ENCODE measurements around the gene PPP1R26. TPM values are rescaled to one million over a fixed set of nuclear protein-coding genes. Genes with fewer than 3 reads are reported as not detected.

The PPP1R26 gene
- total and polyA plus RNA-seq, 3 experiments from 2014 or later = 0.47 to 0.84 (median 0.59) TPM

DNA sequence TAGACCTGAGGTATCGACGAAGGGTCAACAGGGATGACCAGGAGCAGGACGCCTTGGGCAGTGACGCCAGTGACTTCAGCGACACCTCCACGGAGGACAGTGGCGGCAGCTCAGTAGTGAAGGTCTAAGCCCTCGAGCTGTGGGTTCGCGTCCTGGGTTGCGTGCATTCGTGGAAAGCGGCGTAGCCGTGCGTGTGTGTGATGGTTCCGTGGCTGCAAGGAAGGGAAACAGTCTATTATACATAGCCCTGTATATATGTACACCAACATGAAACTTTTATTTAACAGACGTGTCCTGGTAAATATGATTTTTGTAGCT is 8.4 kb downstream of the PPP1R26 start:
- no peaks in the 10 kb centered on the region for H3K4me1 Mint-ChIP-seq
- H3K27ac Mint-ChIP-seq = no peak overlapping the region
- CTCF ChIA-PET = no interaction called here
- no peak overlapping the region for H3K27ac ChIP-seq (ENCODE audit: low read depth, low read length)
- no peaks in the 10 kb centered on the region for H3K36me3 ChIP-seq (ENCODE audit: insufficient read depth, low read length)
- no peaks in the 10 kb centered on the region for H3K27me3 ChIP-seq (ENCODE audit: insufficient read depth, low read length, poor library complexity, severe bottlenecking)
- DNase-seq = no peak
- POLR2A ChIA-PET = no interaction called here
- H3K36me3 Mint-ChIP-seq = no peaks in the 10 kb centered on the region
- H3K27me3 Mint-ChIP-seq = peaks cover 4 to 24% of the 10 kb centered on the region in 2 donors
- peaks cover 0 to 2% (median 0%) of the 10 kb centered on the region in 5 donors for H3K9me3 Mint-ChIP-seq
- H3K9me3 ChIP-seq (ENCODE audit: low read length) = no peaks in the 10 kb centered on the region
- no peak overlapping the region for H3K4me3 ChIP-seq (ENCODE audit: low read length)
- no peaks in the 10 kb centered on the region for H3K4me1 ChIP-seq (ENCODE audit: insufficient read depth, low read length)
- H3K4me3 Mint-ChIP-seq = no peak overlapping the region

DNA sequence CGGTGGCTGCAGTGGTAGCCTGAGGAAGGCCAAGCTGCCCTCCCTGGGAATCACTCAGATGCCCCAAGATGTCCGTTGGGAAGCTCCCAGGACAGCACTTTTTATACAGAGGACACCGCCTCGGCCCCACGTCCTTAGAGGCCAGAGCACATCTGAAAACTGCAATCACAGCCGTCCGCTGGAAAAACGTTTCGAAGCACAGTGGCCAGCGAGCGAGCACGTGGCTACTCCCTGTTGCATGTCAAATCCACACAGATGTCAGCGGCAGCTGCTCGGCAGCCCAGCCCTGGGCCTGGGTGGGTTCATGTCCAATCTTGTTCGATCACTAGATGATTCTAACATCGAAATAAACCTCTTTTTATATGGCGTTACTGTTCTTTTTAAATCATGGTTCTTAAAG is 8.9 kb downstream of the PPP1R26 start:
- ChIA-PET POLR2A (no interaction called here), CTCF (no interaction called here)
- H3K27ac ChIP-seq (ENCODE audit: low read depth, low read length) = no peak overlapping the region
- DNase-seq = peak in 1 of 5 donors; percentile 4
- Mint-ChIP-seq H3K4me3 (no peak overlapping the region), H3K9me3 (peaks cover 0 to 2% (median 0%) of the 10 kb centered on the region in 5 donors), H3K4me1 (no peaks in the 10 kb centered on the region), H3K27ac (no peak overlapping the region), H3K27me3 (peaks cover 4 to 24% of the 10 kb centered on the region in 2 donors), H3K36me3 (no peaks in the 10 kb centered on the region)
- H3K36me3 ChIP-seq (ENCODE audit: insufficient read depth, low read length) = no peaks in the 10 kb centered on the region
- no peak overlapping the region for H3K4me3 ChIP-seq (ENCODE audit: low read length)
- no peaks in the 10 kb centered on the region for H3K27me3 ChIP-seq (ENCODE audit: insufficient read depth, low read length, poor library complexity, severe bottlenecking)
- no peaks in the 10 kb centered on the region for H3K4me1 ChIP-seq (ENCODE audit: insufficient read depth, low read length)
- H3K9me3 ChIP-seq (ENCODE audit: low read length) = no peaks in the 10 kb centered on the region

DNA sequence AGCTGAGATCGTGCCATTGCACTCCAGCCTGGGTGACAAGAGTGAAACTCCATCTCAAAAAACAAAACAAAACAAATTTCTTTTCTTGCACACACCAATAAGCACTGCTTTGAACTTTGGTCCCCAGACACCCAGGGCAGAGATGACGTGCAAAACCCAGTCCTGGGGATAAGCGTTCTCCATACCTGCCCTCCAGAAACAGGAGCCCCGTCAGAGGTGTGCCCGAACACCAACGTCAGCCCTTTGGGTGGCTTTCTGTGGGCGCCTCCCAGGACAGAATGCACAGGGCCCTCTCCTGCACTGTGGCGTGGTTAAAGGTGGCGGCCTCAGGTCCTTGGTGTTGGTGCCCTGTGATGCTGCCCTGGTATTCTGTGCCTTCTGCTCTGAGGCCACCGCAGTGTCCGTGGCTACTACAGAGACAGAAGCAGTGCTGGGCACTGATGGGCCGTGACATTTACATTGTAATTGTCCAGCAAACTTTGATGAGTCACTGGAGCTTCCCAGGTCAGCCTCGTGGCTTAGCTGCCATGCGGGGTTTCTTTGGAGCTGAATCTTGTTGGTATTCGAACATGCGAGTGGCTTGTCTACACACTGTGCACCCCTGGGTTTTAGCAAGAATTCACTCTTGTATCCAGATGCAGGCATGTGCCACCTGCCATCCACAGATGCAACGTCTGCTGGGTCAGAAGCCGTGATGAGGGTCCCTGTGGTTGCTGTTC is 9.8 kb downstream of the PPP1R26 start:
- Histone ChIP-seq H3K4me3 (ENCODE audit: low read length) (no peak overlapping the region), H3K27ac (ENCODE audit: low read depth, low read length) (no peak overlapping the region), H3K4me1 (ENCODE audit: insufficient read depth, low read length) (no peaks in the 10 kb centered on the region), H3K27me3 (ENCODE audit: insufficient read depth, low read length, poor library complexity, severe bottlenecking) (no peaks in the 10 kb centered on the region), H3K36me3 (ENCODE audit: insufficient read depth, low read length) (no peaks in the 10 kb centered on the region), H3K9me3 (ENCODE audit: low read length) (no peaks in the 10 kb centered on the region)
- H3K4me3 Mint-ChIP-seq = no peak overlapping the region
- CTCF ChIA-PET = no interaction called here
- peak in 1 of 5 donors; percentile 33 for DNase-seq
- no peak overlapping the region for H3K27ac Mint-ChIP-seq
- H3K4me1 Mint-ChIP-seq = no peaks in the 10 kb centered on the region
- peaks cover 0 to 2% (median 0%) of the 10 kb centered on the region in 5 donors for H3K9me3 Mint-ChIP-seq
- peaks cover 4 to 19% of the 10 kb centered on the region in 2 donors for H3K27me3 Mint-ChIP-seq
- no peaks in the 10 kb centered on the region for H3K36me3 Mint-ChIP-seq
- POLR2A ChIA-PET = no interaction called here

DNA sequence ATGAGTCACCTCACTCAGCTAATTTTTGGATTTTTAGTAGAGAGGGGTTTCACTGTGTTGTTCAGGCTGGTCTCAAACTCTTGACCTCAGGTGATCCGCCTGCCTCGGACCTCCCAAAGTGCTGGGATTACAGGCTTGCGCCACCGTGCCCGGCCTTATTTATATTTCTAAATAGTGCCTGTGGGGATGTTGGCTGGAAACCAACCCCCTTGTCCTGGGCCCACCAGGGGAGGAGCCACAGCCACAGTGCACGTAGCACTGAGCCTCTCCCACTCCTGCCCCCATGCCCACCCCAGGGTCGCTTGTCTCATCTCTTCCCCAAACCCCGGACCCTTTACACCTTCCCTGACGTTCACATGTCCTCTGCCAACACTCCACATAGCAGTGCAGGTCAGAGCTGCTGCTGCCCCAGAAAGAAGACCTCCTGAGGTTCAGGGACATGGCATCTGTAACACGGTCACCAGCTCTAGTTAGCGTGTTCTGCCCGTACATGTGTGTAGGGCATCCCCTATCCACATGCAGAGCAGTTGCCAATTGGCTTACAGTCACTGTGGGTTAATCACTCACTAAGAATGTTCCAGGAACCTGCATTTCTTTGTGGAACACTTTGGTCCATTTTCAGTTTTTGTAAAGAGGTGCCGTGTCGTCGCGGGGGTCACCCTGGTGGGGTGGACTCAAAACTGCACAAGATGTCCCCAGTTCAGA is 10.7 kb downstream of the PPP1R26 start:
- CTCF ChIA-PET = interaction anchor here (0.7 kb wide), 1 partner anchor 14 kb away, joined by 4 read pairs; no protein-coding TSS in a partner anchor
- H3K27me3 Mint-ChIP-seq = peaks cover 1 to 24% of the 10 kb centered on the region in 2 donors
- peak in 1 of 5 donors; percentile 27 for DNase-seq
- Histone ChIP-seq H3K9me3 (ENCODE audit: low read length) (no peaks in the 10 kb centered on the region), H3K4me3 (ENCODE audit: low read length) (no peak overlapping the region), H3K36me3 (ENCODE audit: insufficient read depth, low read length) (no peaks in the 10 kb centered on the region), H3K27me3 (ENCODE audit: insufficient read depth, low read length, poor library complexity, severe bottlenecking) (no peaks in the 10 kb centered on the region), H3K4me1 (ENCODE audit: insufficient read depth, low read length) (no peaks in the 10 kb centered on the region), H3K27ac (ENCODE audit: low read depth, low read length) (no peak overlapping the region)
- no peak overlapping the region for H3K4me3 Mint-ChIP-seq
- H3K9me3 Mint-ChIP-seq = peaks cover 0 to under 1% (median 0%) of the 10 kb centered on the region in 5 donors
- POLR2A ChIA-PET = no interaction called here
- no peaks in the 10 kb centered on the region for H3K36me3 Mint-ChIP-seq
- H3K4me1 Mint-ChIP-seq = no peaks in the 10 kb centered on the region
- no peak overlapping the region for H3K27ac Mint-ChIP-seq

DNA sequence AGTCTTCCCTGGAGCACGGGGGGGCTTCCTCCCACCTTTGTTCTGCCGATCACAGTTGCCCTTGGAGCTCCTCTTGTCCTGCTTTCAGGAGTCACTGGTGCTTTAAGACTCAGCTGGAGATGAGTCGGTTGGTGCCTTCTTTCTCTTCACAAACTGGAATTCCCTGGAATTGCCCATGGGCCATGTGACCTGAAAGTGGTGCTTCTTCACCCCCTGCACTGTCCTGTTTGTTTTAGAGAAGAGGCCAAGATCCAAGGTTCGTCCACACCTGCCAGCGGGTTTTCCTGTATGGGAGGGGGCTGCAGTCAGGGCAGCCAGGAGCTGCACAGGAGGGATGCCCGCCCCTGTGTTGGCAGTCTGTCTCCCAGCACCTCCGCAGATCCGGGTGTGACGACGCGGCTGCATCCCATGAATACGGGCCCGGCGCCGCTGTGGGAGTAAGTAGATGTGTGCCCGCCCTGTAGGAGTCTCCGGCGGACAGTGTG is 11.4 kb downstream of the PPP1R26 start:
- H3K9me3 Mint-ChIP-seq = no peaks in the 10 kb centered on the region
- Histone ChIP-seq H3K9me3 (ENCODE audit: low read length) (no peaks in the 10 kb centered on the region), H3K27me3 (ENCODE audit: insufficient read depth, low read length, poor library complexity, severe bottlenecking) (no peaks in the 10 kb centered on the region), H3K4me1 (ENCODE audit: insufficient read depth, low read length) (no peaks in the 10 kb centered on the region), H3K36me3 (ENCODE audit: insufficient read depth, low read length) (no peaks in the 10 kb centered on the region), H3K4me3 (ENCODE audit: low read length) (no peak overlapping the region), H3K27ac (ENCODE audit: low read depth, low read length) (no peak overlapping the region)
- H3K27ac Mint-ChIP-seq = no peak overlapping the region
- no peaks in the 10 kb centered on the region for H3K36me3 Mint-ChIP-seq
- peak in 1 of 5 donors; percentile 35 for DNase-seq
- no peaks in the 10 kb centered on the region for H3K4me1 Mint-ChIP-seq
- no peak overlapping the region for H3K4me3 Mint-ChIP-seq
- ChIA-PET POLR2A (no interaction called here), CTCF (interaction anchor here (0.7 kb wide), 1 partner anchor 13 kb away, joined by 4 read pairs; no protein-coding TSS in a partner anchor)
- peaks cover 0 to 23% of the 10 kb centered on the region in 2 donors for H3K27me3 Mint-ChIP-seq

DNA sequence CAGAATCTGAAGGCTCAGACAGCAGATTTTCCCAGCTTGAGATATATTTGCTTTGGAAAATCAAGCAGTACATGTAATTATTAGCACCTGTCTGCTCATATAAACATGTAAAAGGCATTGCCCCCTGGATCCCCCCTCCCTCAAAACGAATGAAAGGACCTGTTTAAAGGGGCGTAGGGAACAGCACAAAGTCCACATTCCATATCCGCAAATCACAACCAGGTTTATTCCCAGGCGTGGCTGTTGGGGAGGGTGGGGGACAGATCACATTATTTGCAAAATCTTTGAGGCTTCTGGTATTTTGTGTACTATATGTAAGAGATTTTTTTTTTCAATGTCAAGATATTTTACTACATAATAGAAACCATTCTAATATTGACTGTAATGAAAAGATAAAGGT is 12.2 kb downstream of the PPP1R26 start:
- no peaks in the 10 kb centered on the region for H3K27me3 ChIP-seq (ENCODE audit: insufficient read depth, low read length, poor library complexity, severe bottlenecking)
- ChIA-PET POLR2A (no interaction called here), CTCF (interaction anchor here (2.3 kb wide), 1 partner anchor 13 kb away, joined by 7 read pairs; no protein-coding TSS in a partner anchor)
- H3K27ac ChIP-seq (ENCODE audit: low read depth, low read length) = no peak overlapping the region
- H3K27ac Mint-ChIP-seq = no peak overlapping the region
- H3K4me3 Mint-ChIP-seq = no peak overlapping the region
- DNase-seq = no peak
- H3K27me3 Mint-ChIP-seq = peaks cover 0 to 23% of the 10 kb centered on the region in 2 donors
- H3K4me3 ChIP-seq (ENCODE audit: low read length) = no peak overlapping the region
- H3K9me3 ChIP-seq (ENCODE audit: low read length) = no peaks in the 10 kb centered on the region
- no peaks in the 10 kb centered on the region for H3K9me3 Mint-ChIP-seq
- H3K4me1 Mint-ChIP-seq = no peaks in the 10 kb centered on the region
- no peaks in the 10 kb centered on the region for H3K36me3 ChIP-seq (ENCODE audit: insufficient read depth, low read length)
- no peaks in the 10 kb centered on the region for H3K36me3 Mint-ChIP-seq
- H3K4me1 ChIP-seq (ENCODE audit: insufficient read depth, low read length) = no peaks in the 10 kb centered on the region

DNA sequence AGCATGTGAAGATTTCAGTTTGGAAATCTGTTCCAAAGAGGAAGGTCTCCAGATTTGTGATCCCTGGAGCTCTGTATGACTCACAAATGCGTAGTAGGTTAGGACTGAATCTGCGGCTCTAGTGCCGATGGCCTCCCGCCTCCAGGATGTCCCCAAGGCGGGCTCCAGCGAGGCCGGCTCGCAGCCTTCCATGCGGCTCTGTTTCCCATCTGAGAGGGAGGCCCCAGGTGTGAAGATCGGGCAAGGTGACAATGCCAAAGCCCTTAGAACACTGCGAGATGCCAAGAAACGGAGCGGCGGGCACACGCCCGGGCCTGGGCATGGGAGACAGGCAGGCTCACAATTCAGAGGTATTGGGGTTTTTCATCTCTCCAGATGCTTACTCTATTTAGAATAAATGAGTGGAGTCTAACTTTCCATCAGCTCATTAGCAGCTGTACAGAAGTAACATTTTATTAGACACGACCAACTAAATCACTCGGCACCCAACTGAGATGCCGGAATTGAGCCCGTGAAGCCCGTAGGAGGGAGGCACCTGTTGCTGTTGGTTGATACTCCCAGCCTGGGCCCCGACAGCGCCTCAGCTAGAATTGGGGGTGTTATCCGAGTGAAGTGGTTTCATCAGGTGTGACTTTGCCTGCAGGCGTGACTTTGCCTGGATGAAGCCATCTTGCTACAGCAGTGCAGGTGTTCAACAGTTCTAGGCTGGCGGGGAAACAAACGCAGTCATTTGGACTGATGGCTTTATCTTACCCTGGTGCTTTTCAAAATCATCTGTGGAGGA is 13.5 kb downstream of the PPP1R26 start:
- Mint-ChIP-seq H3K27ac (no peak overlapping the region), H3K4me3 (no peak overlapping the region), H3K4me1 (no peaks in the 10 kb centered on the region), H3K9me3 (no peaks in the 10 kb centered on the region), H3K36me3 (no peaks in the 10 kb centered on the region), H3K27me3 (peaks cover 3 to 26% of the 10 kb centered on the region in 2 donors)
- peak in 1 of 5 donors; percentile 26 for DNase-seq
- Histone ChIP-seq H3K9me3 (ENCODE audit: low read length) (no peaks in the 10 kb centered on the region), H3K27ac (ENCODE audit: low read depth, low read length) (no peak overlapping the region), H3K4me3 (ENCODE audit: low read length) (no peak overlapping the region), H3K36me3 (ENCODE audit: insufficient read depth, low read length) (no peaks in the 10 kb centered on the region), H3K27me3 (ENCODE audit: insufficient read depth, low read length, poor library complexity, severe bottlenecking) (no peaks in the 10 kb centered on the region), H3K4me1 (ENCODE audit: insufficient read depth, low read length) (no peaks in the 10 kb centered on the region)
- POLR2A ChIA-PET = no interaction called here
- CTCF ChIA-PET = interaction anchor here (2.3 kb wide), 1 partner anchor 12 kb away, joined by 7 read pairs; no protein-coding TSS in a partner anchor
